ENCODE data around the gene PPT2. TPM values are rescaled to one million over a fixed set of nuclear protein-coding genes. Genes with fewer than 3 reads are reported as not detected.

The PPT2 gene
- total and polyA plus RNA-seq, 2 of the 13 experiments (the other 11 are each of a cell fraction or from before 2014, with no cell fraction given) = 39.2 to 61.8 TPM

GRCh38 chr6:32195902-32196681 lies 42.2 kb downstream of the PPT2 start (continued):
- TF ChIP-seq ZNF350 (CRISPR knock-in tag; IDR thresholded peaks at IDR 0.05; ENCODE audit: borderline replicate concordance, low read depth) = peak; percentile 87
- no peak for TF ChIP-seq ETS1 (CRISPR knock-in tag; IDR thresholded peaks at IDR 0.05)
- no peak for TF ChIP-seq ZNF367 (CRISPR knock-in tag; IDR thresholded peaks at IDR 0.05; ENCODE audit: borderline replicate concordance)
- TF ChIP-seq RFX5 (IDR thresholded peaks at IDR 0.05; ENCODE audit: low read depth, low read length) = peak; percentile 71; the same call in 1 of the 2 replicates
- no peak; the same call in 1 of the 2 replicates for TF ChIP-seq ZNF652 (CRISPR knock-in tag; IDR thresholded peaks at IDR 0.05; ENCODE audit: borderline replicate concordance, low read depth)
- peak; percentile 92 for TF ChIP-seq FOXC1 (CRISPR knock-in tag; IDR thresholded peaks at IDR 0.05; ENCODE audit: borderline replicate concordance)
- no peak for TF ChIP-seq PCBP2 (optimal IDR thresholded peaks at IDR 0.05; ENCODE audit: low read depth, low read length, poor library complexity, severe bottlenecking)
- TF ChIP-seq ZNF451 (CRISPR knock-in tag; IDR thresholded peaks at IDR 0.05) = peak; percentile 79
- TF ChIP-seq MAF1 (CRISPR knock-in tag; IDR thresholded peaks at IDR 0.05; ENCODE audit: borderline replicate concordance) = no peak; the same call in 1 of the 2 replicates
- 0 out of 2 replicates have a peak, but pooled peaks have one; percentile 73 for TF ChIP-seq CC2D1A (CRISPR knock-in tag; IDR thresholded peaks at IDR 0.05)
- TF ChIP-seq ZNF20 (CRISPR knock-in tag; IDR thresholded peaks at IDR 0.05) = no peak
- TF ChIP-seq SAP130 (CRISPR knock-in tag; IDR thresholded peaks at IDR 0.05; ENCODE audit: low read depth) = peak; percentile 59
- no peak; the same call in 1 of the 2 replicates for TF ChIP-seq ISX (CRISPR knock-in tag; conservative IDR thresholded peaks at IDR 0.05)
- no peak; the same call in 1 of the 2 replicates for TF ChIP-seq ZNF264 (CRISPR knock-in tag; IDR thresholded peaks at IDR 0.05)
- TF ChIP-seq MBD4 (IDR thresholded peaks at IDR 0.05; ENCODE audit: borderline replicate concordance, low read length) = no peak
- TF ChIP-seq FOXA1 (IDR thresholded peaks at IDR 0.05) = no peak
- no peak for TF ChIP-seq FOXA1 (CRISPR knock-in tag; IDR thresholded peaks at IDR 0.05)
- no peak; the same call in 1 of the 2 replicates for TF ChIP-seq RNF219 (CRISPR knock-in tag; IDR thresholded peaks at IDR 0.05)
- 0 out of 2 replicates have a peak, but pooled peaks have one; percentile 55 for TF ChIP-seq KLF13 (CRISPR knock-in tag; IDR thresholded peaks at IDR 0.05)
- TF ChIP-seq ZNF749 (CRISPR knock-in tag; IDR thresholded peaks at IDR 0.05; ENCODE audit: borderline replicate concordance) = peak; percentile 94; the same call in 1 of the 2 replicates
- TF ChIP-seq ZBTB2 (CRISPR knock-in tag; IDR thresholded peaks at IDR 0.05; ENCODE audit: low read depth) = peak; percentile 47
- peak; percentile 41; the same call in 1 of the 2 replicates for TF ChIP-seq ARNTL (CRISPR knock-in tag; IDR thresholded peaks at IDR 0.05)
- TF ChIP-seq ZNF800 (CRISPR knock-in tag; IDR thresholded peaks at IDR 0.05) = no peak; the same call in 1 of the 2 replicates
- peak; percentile 86 for TF ChIP-seq SALL1 (CRISPR knock-in tag; IDR thresholded peaks at IDR 0.05)
